Dedifferentiated amniotic fluid mesenchymal stem cell (primary cell): ENCODE data around the gene DCST1.

Experiments used
- DNase-seq: peaks from one replicate; pipeline ENCODE4 v3.0.0-alpha.2; 2016; ENCODE audit errors: extremely low spot score

Gene DCST1

GRCh38 chr1:155052439-155053395 lies 19.1 kb downstream of the DCST1 start:
- DNase-seq, result no peak

- DNase-seq, result no peak
These were observed 20.0 kb downstream of the DCST1 start for GRCh38 chr1:155053531-155054105.

GRCh38 chr1:155057104-155057503 lies 23.5 kb downstream of the DCST1 start:
- no peak for DNase-seq

- DNase-seq, result no peak
These were observed 24.2 kb downstream of the DCST1 start for GRCh38 chr1:155057788-155058211.

- no peak for DNase-seq
These were observed 27.1 kb downstream of the DCST1 start for GRCh38 chr1:155060736-155061135.

GRCh38 chr1:155061381-155062150 lies 27.9 kb downstream of the DCST1 start:
- peak; percentile 55 for DNase-seq

- no peak for DNase-seq
These were observed 28.6 kb downstream of the DCST1 start for GRCh38 chr1:155062151-155062686.

- DNase-seq, result no peak
These were observed 29.2 kb downstream of the DCST1 start for GRCh38 chr1:155062702-155063411.

- DNase-seq, result peak; percentile 71
These were observed 30.0 kb downstream of the DCST1 start, which contains the start of gene EFNA4 for GRCh38 chr1:155063550-155064110. Gene EFNA4, plus strand, starts transcription at chr1:155063740. Its CDS starts 84 bp downstream, at chr1:155063824.

- no peak for DNase-seq
These were observed 30.6 kb downstream of the DCST1 start for GRCh38 chr1:155064111-155064831.

- DNase-seq, result no peak
These were observed 31.3 kb downstream of the DCST1 start for GRCh38 chr1:155064832-155065429.

- no peak for DNase-seq
These were observed 33.2 kb downstream of the DCST1 start for GRCh38 chr1:155066777-155067176.

- DNase-seq, result no peak
These were observed 35.0 kb downstream of the DCST1 start for GRCh38 chr1:155068599-155068998.

GRCh38 chr1:155069551-155070157 lies 36.0 kb downstream of the DCST1 start:
- no peak for DNase-seq

GRCh38 chr1:155070158-155070621 lies 36.6 kb downstream of the DCST1 start:
- DNase-seq, result no peak

- no peak for DNase-seq
These were observed 37.3 kb downstream of the DCST1 start for GRCh38 chr1:155070721-155071569.

GRCh38 chr1:155071701-155072100 lies 38.1 kb downstream of the DCST1 start:
- no peak for DNase-seq

- no peak for DNase-seq
These were observed 39.1 kb downstream of the DCST1 start for GRCh38 chr1:155072531-155073289.
